ENCODE measurements around the gene GBP6.
"Not testable (repeated sequence)": the region's sequence is repeated elsewhere in the genome, so short reads cannot be mapped to it uniquely, and the experiment has no call there.

The GBP6 gene, protein sequence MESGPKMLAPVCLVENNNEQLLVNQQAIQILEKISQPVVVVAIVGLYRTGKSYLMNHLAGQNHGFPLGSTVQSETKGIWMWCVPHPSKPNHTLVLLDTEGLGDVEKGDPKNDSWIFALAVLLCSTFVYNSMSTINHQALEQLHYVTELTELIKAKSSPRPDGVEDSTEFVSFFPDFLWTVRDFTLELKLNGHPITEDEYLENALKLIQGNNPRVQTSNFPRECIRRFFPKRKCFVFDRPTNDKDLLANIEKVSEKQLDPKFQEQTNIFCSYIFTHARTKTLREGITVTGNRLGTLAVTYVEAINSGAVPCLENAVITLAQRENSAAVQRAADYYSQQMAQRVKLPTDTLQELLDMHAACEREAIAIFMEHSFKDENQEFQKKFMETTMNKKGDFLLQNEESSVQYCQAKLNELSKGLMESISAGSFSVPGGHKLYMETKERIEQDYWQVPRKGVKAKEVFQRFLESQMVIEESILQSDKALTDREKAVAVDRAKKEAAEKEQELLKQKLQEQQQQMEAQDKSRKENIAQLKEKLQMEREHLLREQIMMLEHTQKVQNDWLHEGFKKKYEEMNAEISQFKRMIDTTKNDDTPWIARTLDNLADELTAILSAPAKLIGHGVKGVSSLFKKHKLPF

DNA sequence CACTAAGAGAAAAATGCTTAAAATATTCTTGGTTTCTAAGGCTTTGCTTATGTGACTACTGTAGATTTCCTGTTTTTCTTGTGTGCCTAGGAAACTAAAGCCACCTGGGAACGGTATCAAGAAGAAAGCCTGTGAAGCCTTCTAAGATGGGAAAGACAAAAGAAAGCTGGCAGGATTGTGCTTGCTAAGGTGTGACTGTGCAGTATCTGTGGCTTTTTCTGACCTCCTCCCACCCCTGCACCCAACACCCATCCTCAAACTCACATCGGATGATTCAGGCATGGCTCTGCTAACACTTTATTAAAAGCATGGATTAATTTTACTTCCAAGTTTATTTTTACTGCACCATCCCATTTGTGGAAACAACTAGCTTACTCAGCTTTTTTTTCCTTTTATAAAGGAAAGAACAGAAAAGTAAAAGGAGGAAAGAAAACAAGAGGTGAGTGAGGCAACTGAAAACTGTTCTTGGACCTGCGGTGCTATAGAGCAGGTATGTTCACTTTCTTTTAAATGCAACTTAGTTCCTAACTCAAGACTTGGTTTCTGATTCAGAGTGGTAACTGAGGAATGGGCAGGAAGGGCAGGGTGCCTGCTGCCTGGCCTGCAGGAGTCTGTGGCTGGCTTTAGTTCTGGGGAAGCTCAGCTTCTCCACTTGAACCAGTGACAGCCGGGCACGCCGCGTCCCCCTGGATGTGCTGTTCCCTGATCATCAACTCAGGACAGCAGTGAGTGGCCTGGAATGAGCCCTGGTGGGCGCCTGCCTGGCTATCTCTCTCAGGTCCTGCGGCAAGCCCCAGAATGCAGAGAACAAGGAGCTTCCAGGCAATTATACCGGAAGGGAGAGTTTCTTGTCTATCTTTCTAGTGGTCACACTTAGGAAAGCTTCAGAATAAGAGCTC is at the start of gene GBP6:
TSS of gene GBP6 (plus strand) at position 422 of the 899 bp plus-strand sequence. CDS start 4,493 bp downstream, outside the sequence.
- DNase-seq (ENCODE audit: low spot score): no peak

DNA sequence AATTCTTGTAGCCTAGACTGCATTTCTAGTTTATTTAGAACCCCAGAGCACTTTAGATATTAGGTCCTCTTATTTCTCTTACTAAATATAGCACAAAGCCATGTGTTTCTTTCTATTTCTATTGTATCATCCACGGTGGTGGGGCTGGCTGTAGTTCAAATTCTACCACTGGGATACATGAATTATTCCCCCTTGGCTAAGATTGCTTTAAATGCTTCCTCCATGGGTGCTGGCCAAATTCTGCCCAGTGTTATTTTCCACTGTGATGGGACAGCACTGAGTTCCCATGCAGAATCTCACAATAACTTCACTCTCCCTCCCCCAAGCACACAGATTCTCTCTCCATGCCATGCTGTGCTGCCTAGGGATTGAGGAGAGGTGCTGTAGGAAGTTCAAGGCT is 41.5 kb upstream of the GBP6 start:
- no peak for DNase-seq (ENCODE audit: low spot score)

DNA sequence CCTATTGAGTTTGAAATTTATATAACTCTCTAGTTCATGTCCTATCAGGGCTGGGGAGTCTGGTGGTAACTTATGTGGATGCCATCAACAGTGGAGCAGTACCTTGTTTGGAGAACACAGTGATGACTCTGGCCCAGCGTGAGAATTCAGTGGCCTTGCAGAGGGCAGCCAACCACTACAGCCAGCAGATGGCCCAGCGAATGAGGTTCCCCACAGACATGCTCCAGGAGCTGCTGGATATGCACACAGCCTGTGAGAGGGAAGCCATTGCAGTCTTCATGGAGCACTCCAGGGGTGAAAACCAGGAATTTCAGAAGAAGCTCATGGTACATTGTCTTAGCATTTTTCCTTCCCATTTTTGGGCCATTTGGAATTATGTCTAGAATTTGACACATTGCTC is 32.0 kb upstream of the GBP6 start:
- DNase-seq (ENCODE audit: low spot score): no peak

DNA sequence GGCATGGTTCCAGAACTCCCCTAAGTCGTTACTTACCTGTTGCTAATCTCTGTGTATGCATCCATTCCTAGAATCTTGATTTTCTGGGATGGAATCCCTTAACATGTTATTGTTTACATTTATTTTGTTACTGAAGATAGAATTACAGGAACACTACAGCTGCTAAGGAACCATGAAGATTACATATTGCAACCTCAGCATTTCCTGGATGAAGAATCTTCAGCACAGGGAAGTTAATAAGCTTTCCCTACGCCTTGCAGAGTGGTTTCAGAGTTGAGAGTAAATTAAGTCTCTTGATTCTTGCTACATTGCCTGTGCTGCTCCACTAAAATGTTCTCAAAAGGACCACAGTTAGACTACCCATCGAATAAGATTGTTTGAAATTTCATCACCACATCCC is 31.4 kb upstream of the GBP6 start:
- DNase-seq (ENCODE audit: low spot score): no peak

DNA sequence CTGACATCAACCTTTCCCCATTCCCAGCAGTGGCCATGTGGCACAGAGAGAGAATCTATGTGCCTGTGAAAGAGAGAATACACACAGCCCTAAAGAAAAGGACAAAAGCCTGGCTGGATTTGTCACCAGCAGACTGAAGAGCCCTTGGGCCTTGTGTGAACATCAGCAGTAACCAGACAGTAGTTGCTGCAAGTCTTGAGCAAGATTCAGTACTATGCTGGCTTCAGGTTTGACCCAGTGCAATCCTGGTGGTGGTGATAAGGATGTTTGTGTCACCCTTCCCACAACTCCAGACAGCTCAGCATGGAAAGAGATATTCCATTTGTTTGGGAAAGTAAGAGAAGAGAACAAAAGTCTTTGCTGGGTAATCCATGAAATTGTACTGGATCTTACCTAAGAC is 28.4 kb upstream of the GBP6 start:
- no peak for DNase-seq (ENCODE audit: low spot score)

DNA sequence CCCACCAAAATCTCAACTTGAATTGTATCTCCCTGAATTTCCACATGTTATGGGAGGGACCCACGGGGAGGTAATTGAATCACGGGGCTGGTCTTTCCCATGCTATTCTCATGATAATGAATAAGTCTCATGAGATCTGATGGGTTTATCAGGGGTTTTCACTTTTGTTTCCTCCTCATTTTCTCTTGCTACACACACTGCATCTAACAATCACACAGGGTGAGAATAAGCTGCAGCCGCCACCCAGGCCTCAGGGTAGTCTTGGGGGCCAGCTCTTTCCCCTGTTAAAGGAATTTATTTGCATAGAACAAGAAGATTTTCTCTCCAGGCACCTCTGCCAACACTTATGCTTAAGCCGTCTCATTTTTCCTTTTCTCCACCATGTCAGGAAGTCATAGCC is 26.0 kb upstream of the GBP6 start:
- DNase-seq (ENCODE audit: low spot score): no peak

DNA sequence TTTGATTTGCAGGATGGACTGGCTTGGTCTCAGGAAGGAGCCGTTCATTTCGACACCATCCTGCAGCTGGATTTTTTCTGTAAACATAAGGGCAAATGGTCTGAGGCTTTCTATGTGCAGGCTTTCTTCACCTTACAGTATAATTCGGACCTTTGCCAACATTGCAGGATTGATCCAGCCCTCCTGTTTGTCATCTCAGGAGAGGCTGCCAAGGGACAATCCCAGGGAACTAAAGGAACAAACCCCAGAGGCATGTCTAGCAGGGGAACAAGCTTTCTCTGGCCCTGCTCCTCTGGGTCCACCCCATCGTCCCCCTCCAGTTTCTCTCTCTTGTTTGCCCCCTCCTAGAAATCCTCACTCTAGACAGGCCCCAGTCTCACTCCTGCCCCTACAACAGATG is 24.8 kb upstream of the GBP6 start:
- no peak for DNase-seq (ENCODE audit: low spot score)

DNA sequence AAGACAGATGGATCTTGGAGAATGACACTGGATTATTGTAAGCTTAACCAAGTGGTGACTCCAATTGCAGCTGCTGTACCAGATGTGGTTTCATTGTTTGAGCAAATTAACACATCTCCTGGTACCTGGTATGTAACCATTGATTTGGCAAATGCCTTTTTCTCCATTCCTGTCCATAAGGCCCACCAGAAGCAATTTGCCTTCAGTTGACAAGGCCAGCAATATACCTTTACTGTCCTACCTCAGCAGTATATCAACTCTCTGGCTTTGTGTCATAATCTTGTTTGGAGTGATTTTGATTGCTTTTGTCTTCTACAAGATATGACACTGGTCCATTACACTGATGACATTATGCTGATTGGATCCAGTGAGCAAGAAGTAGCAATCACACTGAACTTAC is 18.4 kb upstream of the GBP6 start:
- DNase-seq (ENCODE audit: low spot score): not testable (repeated sequence)

DNA sequence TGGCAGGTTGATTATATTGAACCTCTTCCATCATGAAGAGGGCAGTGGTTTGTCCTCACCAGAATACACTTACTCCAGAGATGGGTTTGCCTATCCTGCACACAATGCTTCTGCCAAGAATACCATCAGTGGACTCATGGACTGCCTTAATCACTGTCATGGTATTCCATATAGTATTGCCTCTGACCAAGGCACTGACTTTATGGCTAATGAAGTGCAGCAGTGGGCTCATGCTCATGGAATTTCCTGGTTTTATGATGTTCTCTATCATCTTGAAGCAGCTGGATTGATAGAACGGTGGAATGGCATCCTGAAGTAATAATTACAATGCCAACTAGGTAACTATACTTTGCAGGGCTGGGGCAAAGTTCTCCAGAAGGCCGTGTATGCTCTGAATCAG is 16.6 kb upstream of the GBP6 start:
- DNase-seq (ENCODE audit: low spot score): no peak

DNA sequence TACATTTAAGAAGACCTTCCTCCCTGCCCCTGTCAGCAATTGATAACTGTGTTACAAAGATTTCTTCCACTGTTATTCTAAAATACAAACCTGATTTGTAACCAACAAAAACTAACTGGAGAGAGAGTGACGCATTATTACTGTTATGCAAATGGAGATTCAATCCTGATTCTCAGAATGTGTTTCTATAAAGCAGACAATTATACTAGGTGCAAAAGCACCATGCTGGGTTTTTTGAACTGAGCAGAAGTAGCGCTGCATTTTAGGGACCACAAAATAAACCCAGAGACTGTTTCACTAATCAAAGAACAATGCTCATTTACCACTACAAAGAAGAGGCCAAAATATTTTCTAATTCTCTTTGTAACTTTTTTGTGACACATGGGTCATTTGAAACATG is 13.6 kb upstream of the GBP6 start:
- DNase-seq (ENCODE audit: low spot score): no peak

DNA sequence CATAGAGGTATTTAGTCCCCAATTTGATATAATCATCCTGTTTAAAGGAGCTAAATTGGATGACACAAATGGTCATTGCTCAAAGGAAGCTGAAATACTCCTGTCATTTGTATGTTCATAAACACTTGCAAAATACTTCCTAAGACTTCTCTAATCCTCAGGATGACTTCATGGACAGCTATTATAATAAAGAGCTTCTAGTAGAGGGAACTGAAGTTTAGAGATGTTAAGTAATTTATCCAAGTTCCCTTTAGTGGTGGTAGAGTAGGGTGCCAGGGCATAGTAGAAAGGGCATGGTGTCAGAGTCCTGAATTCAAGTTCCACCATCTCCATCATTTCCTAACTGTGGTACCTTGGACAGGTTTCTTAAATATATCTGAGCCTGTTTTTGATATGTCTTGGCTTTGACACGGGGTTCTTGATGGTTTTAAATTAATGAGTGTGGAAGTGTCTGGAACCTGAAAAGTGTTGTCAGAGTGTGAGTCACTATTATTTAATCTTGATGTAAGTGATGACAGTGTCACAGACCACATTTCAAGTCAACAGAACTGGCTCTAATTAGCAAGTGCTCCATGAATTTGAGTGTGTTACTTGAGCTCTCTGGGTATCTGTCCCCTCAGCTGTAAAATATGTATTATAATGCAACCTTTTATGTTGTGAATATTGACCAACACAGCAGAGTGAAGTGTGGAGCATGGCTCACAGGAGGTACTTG is 12.1 kb upstream of the GBP6 start:
- DNase-seq (ENCODE audit: low spot score): no peak

DNA sequence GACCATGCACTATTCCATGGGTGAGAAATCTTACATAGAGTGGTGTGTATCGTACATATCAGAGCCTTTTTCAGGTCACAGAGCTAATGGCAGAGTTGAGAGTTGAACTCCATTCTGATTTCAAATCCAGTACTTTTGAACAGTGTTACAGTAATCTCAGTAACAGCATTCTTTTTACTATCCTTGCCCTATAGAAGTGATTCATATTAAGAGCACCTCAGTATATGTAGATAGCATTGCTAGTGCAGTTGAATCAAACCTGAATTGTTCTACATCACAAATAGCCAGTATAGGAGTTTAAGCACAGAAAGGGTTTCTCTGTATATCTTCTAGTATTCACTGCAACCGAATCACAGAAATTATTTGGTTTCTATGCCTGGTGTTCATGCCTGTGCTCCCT is 11.4 kb upstream of the GBP6 start:
- DNase-seq (ENCODE audit: low spot score): no peak

DNA sequence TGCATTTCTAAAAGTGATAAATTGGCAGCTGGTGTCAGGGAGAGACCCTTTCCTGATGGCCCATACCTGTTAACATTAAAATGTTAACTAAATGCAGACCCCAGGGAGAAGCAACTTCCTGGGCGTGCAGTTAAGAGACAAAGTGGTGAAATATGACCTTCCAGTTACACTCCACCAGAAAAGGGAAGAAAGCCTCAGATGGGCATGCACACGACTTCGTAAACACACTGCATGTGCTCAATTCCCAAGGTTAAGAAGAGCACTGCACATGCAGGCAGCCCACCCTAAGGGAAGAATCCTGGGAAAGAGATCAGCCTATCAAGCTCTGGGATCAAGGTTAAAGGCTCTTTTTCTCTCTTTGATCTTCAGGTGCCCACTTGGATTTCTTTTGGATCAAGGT is 9.7 kb upstream of the GBP6 start:
- no peak for DNase-seq (ENCODE audit: low spot score)

DNA sequence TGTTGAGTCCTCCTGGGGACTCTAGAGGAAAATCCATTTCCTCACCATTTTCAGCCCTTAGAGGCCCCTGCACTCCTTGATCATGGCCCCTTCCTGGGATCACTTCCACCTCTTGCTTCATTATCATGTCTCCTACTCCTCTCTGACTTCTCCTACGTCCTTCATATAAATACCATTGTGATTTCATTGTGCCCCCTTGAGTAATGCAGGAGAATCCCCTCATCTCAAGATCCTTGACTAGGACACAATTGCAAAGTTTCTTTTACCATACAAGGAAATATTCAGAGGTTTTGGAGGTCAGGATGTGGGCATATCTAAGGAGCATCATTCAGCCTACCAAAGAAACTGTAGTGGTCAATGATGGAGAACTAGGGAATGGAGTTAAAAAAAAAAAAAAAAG is 8.8 kb upstream of the GBP6 start:
- no peak for DNase-seq (ENCODE audit: low spot score)

DNA sequence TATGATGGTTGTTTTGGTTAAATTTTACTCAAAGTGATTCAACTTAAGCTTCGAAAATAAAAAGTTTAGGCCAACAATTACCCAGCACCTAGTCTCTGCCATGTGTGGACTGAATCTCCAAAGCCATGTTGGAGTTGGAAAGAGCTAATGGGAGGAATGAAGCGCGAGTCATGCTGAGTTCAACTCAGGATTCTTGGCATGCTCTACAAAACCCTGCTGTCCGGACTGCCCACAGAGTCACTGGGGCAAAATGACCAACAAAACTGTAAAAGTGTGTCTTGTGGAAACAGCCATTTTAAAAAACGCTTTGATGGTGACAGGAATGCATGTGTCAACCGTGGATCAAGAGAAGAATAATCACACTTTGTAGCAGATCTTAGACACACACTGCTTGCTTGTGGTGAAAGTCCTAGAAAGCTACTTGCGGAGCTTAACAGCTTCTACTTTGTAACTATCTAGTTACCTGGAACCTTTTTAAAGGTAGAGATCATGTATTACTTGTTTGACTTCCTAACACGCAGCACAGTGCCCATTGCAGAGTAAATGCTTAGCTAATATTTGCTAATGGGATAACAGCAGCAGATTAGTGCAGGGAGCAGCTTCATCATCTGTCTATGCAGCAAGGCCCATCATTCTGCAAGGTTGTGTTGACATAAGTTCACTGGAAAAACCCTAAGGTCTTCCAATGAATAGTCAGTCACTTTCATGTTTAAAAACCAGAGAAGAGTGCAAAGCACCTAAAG is 7.0 kb upstream of the GBP6 start:
- no peak for DNase-seq (ENCODE audit: low spot score)

DNA sequence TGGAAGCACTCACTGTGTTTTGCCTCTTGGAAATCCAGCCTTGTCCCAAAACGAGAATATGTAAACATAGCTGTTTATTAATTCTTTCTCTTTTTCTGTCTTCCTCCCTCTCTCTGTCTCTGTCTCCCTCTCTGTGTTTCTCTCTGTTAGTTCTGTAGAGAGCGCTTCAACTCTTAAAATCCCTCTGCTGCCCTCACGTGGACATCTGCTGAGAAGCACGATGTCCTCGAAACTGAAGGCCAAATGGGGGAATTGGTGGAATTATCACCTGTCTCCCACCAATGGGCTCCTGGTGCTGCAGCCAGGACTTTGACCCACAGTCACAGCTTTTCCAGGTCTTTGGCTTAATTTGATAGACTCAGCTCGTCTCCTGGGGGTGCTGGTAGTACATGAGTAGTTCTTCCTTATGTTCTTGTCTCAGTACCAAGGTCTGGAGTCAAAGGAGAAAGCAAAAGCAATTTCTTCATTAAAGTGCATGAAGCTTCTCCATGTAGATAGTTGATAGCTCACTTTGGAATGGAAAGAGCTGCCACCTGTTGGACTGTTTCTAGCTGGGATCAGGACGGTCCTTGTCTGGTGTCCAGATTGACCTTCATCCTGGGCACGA is 5.5 kb upstream of the GBP6 start:
- peak; percentile 81 for DNase-seq (ENCODE audit: low spot score)

DNA sequence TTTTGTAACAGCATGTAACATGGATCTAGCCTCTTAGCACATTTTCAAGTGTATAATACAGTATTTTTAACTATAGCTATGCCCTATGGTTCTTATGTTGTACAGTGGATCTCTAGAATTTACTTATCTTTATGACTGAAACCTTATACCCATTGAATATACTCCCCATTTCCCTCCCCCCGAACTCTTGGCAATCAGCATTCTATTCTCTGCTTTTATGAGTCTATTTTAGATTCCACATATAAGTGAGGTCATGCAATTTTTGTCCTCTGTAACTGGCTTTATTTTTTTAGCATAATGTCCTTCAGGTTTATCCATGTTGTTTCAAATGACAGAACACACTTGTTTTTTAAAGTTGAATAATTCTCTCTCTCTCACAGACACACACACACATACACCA is 3.1 kb upstream of the GBP6 start:
- no peak for DNase-seq (ENCODE audit: low spot score)

DNA sequence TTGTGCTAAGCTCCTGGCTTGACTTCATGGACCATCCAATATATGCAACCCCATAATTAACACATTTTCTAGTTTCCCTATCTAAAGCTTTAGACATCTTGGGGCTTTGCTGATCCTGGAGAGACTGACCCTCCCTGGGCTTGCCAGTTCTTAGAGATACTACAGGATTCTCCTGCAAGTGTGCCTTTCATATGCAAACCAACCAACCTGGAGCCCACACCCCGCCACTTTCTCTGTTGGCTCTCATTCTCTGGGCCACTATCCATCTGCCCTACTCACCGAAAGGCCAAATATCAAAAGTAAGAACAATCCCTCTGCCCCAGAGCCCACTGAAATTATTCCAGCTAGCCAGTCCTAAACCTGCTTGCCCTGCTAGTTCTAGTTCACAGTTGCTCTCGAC is 2.2 kb upstream of the GBP6 start:
- DNase-seq (ENCODE audit: low spot score): no peak

DNA sequence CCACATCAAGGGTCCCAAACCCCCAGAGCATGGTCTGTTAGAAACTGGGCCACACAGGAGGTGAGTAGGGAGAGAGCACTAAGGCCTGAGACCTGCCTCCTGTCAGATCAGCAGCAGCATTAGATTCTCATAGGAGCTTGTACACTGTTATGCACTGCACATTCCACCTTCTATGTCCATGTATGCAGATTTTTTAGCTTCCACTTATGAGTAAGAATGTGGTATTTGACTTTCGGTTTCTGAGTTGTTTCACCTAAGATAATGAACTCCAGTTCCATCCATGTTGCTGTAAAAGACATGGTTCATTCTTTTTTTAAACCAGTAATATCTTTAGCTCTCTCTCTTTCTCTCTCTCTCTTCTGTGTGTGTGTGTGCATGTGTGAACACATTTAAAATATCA is 663 bp upstream of the GBP6 start:
- no peak for DNase-seq (ENCODE audit: low spot score)

DNA sequence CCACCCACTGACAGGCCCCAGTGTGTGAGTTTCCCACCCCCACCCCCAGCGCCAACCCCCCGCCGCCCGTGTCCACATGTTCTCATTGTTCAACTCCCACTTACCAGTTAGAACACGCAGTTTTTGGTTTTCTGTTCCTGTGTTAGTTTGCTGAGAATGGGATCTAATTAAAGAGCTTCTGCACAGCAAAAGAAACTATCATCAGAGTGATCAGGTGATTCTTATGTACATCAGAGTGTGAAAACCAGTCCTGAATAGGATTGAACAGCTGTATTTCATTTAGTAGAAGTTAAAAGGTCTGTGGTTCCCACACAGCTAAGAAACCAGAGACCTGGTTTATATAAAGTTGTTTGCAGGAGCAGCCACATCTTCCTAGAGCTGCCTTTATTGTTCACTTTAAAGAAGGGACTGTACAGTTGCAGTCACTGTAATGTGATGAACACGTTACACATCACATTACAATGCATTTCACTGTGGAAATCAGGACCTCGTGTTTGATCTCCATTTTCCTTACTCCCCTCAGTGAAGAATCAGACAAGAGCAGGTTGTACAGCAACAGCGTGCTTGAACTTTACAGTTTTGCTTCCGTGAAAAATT is 1.2 kb downstream of the GBP6 start:
- DNase-seq (ENCODE audit: low spot score): no peak

DNA sequence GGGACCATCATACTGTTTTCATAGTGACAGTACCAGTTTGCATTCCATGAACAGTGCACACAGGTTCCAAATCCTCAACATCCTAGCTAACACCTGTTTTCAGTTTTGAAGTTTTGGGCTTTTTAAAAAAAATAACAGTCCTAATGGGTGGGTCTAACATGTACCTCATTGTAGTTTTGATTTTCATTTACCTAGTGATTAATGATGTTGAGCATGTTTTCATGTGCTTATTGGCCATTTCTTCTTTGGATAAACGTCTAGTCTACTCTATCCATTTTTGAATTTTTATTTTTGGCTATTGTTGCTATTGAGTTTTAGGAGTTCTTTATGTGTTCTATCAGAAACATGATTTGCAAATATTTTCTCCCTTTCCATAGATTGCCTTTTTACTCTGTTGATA is 3.4 kb downstream of the GBP6 start:
- DNase-seq (ENCODE audit: low spot score): no peak
